Upper lobe of left lung (tissue), 6 donors: ENCODE measurements around the gene TMEM239. TPM values are rescaled to one million over a fixed set of nuclear protein-coding genes. Genes with fewer than 3 reads are reported as not detected.

Experiments
- ATAC-seq, 2 donors: fragments of 200-7000 bp; cut with Tn5 transposase; one replicate each; pipeline ENCODE4 v1.9.1; 2022; ENCODE audit warnings: mild to moderate bottlenecking in 2 of 2, moderate library complexity in 2 of 2; ENCODE audit not compliant: low FRiP score in 2 of 2
- DNase-seq, 2 donors: peaks; one replicate each; pipeline ENCODE4 v3.0.0-alpha.2; 2019 to 2020
- H3K27ac ChIP-seq, 4 donors: fragments of 200-600 bp; sonication (generic); one replicate each; pipeline ENCODE4 v1.5.1; 2016 to 2019
- H3K27me3 ChIP-seq, 4 donors: fragments of 200-600 bp; sonication (generic); one replicate each; pipeline ENCODE4 v1.5.1; 2017 to 2019
- H3K36me3 ChIP-seq, 4 donors: fragments of 200-600 bp; sonication (generic); one replicate each; pipeline ENCODE4 v1.5.1; 2016 to 2019
- H3K4me1 ChIP-seq, 4 donors: fragments of 200-600 bp; sonication (generic); one replicate each; pipeline ENCODE4 v1.5.1; 2018 to 2019
- H3K4me3 ChIP-seq, 4 donors: fragments of 200-600 bp; sonication (generic); one replicate each; pipeline ENCODE4 v1.5.1; 2017 to 2019; ENCODE audit warnings: mild to moderate bottlenecking in 2 of 4, moderate library complexity in 1 of 4
- H3K9me3 ChIP-seq, 4 donors: fragments of 200-600 bp; sonication (generic); one replicate each; pipeline ENCODE4 v1.5.1; 2018 to 2019
- CTCF ChIP-seq, 6 experiments: fragments of 450-650 bp in 4 of 6; fragments of 200-600 bp in 2 of 6; sonication (generic) in 2 of 6; IDR thresholded peaks; one replicate each; pipeline ENCODE4 v1.5.1; 2016 to 2019; ENCODE audit warnings: antibody characterized with exemption in 6 of 6
- EP300 ChIP-seq, 4 donors: sonication (generic); formaldehyde crosslinking; IDR thresholded peaks; one replicate each; pipeline ENCODE4 v1.5.1; 2017; ENCODE audit warnings: antibody characterized with exemption in 4 of 4, control low read depth in 2 of 4
- POLR2A ChIP-seq, 4 donors: fragments of 450-650 bp; IDR thresholded peaks; one replicate each; pipeline ENCODE4 v1.5.1; 2016 to 2017; ENCODE audit warnings: antibody characterized with exemption in 4 of 4, mild to moderate bottlenecking in 2 of 4
- POLR2AphosphoS5 ChIP-seq, 2 donors: sonication (generic); formaldehyde crosslinking; IDR thresholded peaks; one replicate each; pipeline ENCODE4 v1.5.1; 2017; ENCODE audit warnings: antibody characterized with exemption in 2 of 2
- WGBS, 2 donors: methylation state at CpG; one replicate each; pipeline ENCODE4 v1.1.5; 2017 to 2018; 5-methylcytosine and 5-hydroxymethylcytosine counted together
- total RNA-seq, 6 donors: library from RNA; depleted of rRNA in 4 of 6; stranded (reverse); fragments of >200 nt in 4 of 6; gene quantifications; one replicate each; pipeline versions ENCODE4 v1.1.0 to v1.2.1, GENCODE V29; 2016 to 2021
- donor health status: DM: no; HTN: no; CAD: no; lungs with moderate emphysema.
- donor health status: DM: no; HTN: yes; CAD: no; lungs with severe emphysema.

The TMEM239 gene
- total RNA-seq, 6 donors from 2014 or later, result not detected

- Histone ChIP-seq H3K27me3 (peaks cover 0 to 40% (median 15%) of the 10 kb centered on the region in 4 donors), H3K36me3 (no peaks in the 10 kb centered on the region), H3K27ac (no peak overlapping the region), H3K9me3 (no peaks in the 10 kb centered on the region), H3K4me3 (no peak overlapping the region), H3K4me1 (peaks cover 14 to 31% (median 18%) of the 10 kb centered on the region in 4 donors)
- TF ChIP-seq CTCF (IDR thresholded peaks at IDR 0.05) (no peak), POLR2A (IDR thresholded peaks at IDR 0.05) (no peak)
- 40 to 65% methylated on average over 16 of the region's 16 CpGs for WGBS, 2 donors
- DNase-seq (no peak), ATAC-seq (no peak)
Measured at GRCh38 chr20:2804041-2804828, 11.9 kb upstream of the TMEM239 start.

GRCh38 chr20:2804852-2805688 lies 11.1 kb upstream of the TMEM239 start:
- no peak overlapping the region for H3K4me3 ChIP-seq
- peaks cover 11 to 24% (median 12%) of the 10 kb centered on the region in 4 donors for H3K4me1 ChIP-seq
- peak in 1 of 2 donors; percentile 57 for ATAC-seq
- no peaks in the 10 kb centered on the region for H3K9me3 ChIP-seq
- DNase-seq, result peak in 1 of 2 donors; percentile 63
- WGBS, 2 donors, result 8 to 23% methylated on average over 15 to 36 of the region's 49 CpGs
- TF ChIP-seq POLR2AphosphoS5 (IDR thresholded peaks at IDR 0.05), result no peak
- TF ChIP-seq POLR2A (IDR thresholded peaks at IDR 0.05), result no peak
- TF ChIP-seq EP300 (IDR thresholded peaks at IDR 0.05), result no peak
- no peak for TF ChIP-seq CTCF (IDR thresholded peaks at IDR 0.05)
- peaks cover 0 to 34% (median 12%) of the 10 kb centered on the region in 4 donors for H3K27me3 ChIP-seq
- H3K36me3 ChIP-seq, result no peaks in the 10 kb centered on the region
- no peak overlapping the region for H3K27ac ChIP-seq

- H3K27me3 ChIP-seq, result peaks cover 0 to 26% (median 9%) of the 10 kb centered on the region in 4 donors
- DNase-seq (peak in 1 of 2 donors; percentile 83), ATAC-seq (peak in 1 of 2 donors; percentile 21)
- H3K4me1 ChIP-seq, result peaks cover 4 to 16% (median 4%) of the 10 kb centered on the region in 4 donors
- H3K4me3 ChIP-seq, result no peak overlapping the region
- no peak overlapping the region for H3K27ac ChIP-seq
- TF ChIP-seq POLR2AphosphoS5 (IDR thresholded peaks at IDR 0.05), result no peak
- TF ChIP-seq EP300 (IDR thresholded peaks at IDR 0.05), result no peak
- TF ChIP-seq POLR2A (IDR thresholded peaks at IDR 0.05), result no peak
- no peak for TF ChIP-seq CTCF (IDR thresholded peaks at IDR 0.05)
- WGBS, 2 donors, result 37 to 45% methylated on average over 3 to 15 of the region's 22 CpGs
- no peaks in the 10 kb centered on the region for H3K36me3 ChIP-seq
- H3K9me3 ChIP-seq, result no peaks in the 10 kb centered on the region
Measured at GRCh38 chr20:2805689-2806350, 10.3 kb upstream of the TMEM239 start.

- no peak overlapping the region for H3K27ac ChIP-seq
- TF ChIP-seq EP300 (IDR thresholded peaks at IDR 0.05) (no peak), POLR2A (IDR thresholded peaks at IDR 0.05) (no peak), CTCF (IDR thresholded peaks at IDR 0.05) (no peak), POLR2AphosphoS5 (IDR thresholded peaks at IDR 0.05) (no peak)
- DNase-seq (no peak), ATAC-seq (no peak)
- no peaks in the 10 kb centered on the region for H3K9me3 ChIP-seq
- H3K4me1 ChIP-seq, result peaks cover 0 to 11% (median 0%) of the 10 kb centered on the region in 4 donors
- no peak overlapping the region for H3K4me3 ChIP-seq
- peaks cover 0 to 21% (median 7%) of the 10 kb centered on the region in 4 donors for H3K27me3 ChIP-seq
- no peaks in the 10 kb centered on the region for H3K36me3 ChIP-seq
- 59 to 61% methylated on average over 4 of the region's 4 CpGs for WGBS, 2 donors
Measured at GRCh38 chr20:2806351-2806701, 9.8 kb upstream of the TMEM239 start.
